ENCODE results near the gene INTS1.

INTS1 gene

DNA sequence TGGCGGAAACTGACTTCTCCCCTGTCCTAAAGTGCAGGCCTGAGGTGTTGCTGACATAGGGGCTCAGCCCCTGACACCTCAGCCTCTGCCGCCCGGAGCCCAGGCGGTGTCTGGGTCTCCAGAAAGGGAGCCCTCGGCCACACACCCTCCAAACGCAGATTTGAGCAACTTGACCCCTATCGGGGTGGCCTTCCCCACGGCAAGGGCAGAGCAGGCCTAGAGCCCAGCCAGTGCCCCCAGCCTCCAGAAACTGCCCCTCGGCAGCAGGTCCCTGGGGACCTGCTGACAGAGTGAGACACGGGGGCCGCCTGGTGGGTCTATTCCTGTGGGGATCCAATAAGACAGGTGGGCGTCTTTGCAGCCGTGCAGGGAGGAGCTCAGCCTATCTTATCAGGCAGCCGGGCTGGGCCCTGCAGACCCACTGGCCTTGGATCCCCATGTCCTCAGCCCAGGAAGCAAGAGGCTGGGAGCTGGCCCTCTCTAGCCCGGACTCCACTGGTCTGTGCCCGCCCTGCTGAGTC, 40.8 kb upstream of the INTS1 start:
- DNase-seq (ENCODE audit: extremely low read depth, low read depth), result no peak
- TF ChIP-seq CTCF (IDR thresholded peaks at IDR 0.05; ENCODE audit: low read depth, low read length), result no peak

GRCh38 chr7:1544178-1544895, 40.1 kb upstream of the INTS1 start:
- TF ChIP-seq CTCF (IDR thresholded peaks at IDR 0.05; ENCODE audit: low read depth, low read length), result no peak
- no peak for DNase-seq (ENCODE audit: extremely low read depth, low read depth)

GRCh38 chr7:1543826-1544177, 39.6 kb upstream of the INTS1 start:
- TF ChIP-seq CTCF (IDR thresholded peaks at IDR 0.05; ENCODE audit: low read depth, low read length), result no peak

GRCh38 chr7:1542841-1543747, 38.9 kb upstream of the INTS1 start:
- no peak for DNase-seq (ENCODE audit: extremely low read depth, low read depth)
- TF ChIP-seq CTCF (IDR thresholded peaks at IDR 0.05; ENCODE audit: low read depth, low read length), result no peak

More at GRCh38 chr7:1543826-1544177, 39.6 kb upstream of the INTS1 start:
- DNase-seq (ENCODE audit: extremely low read depth, low read depth), result no peak

GRCh38 chr7:1542329-1542728, 38.1 kb upstream of the INTS1 start:
- DNase-seq (ENCODE audit: extremely low read depth, low read depth), result no peak
- TF ChIP-seq CTCF (IDR thresholded peaks at IDR 0.05; ENCODE audit: low read depth, low read length), result no peak

DNA sequence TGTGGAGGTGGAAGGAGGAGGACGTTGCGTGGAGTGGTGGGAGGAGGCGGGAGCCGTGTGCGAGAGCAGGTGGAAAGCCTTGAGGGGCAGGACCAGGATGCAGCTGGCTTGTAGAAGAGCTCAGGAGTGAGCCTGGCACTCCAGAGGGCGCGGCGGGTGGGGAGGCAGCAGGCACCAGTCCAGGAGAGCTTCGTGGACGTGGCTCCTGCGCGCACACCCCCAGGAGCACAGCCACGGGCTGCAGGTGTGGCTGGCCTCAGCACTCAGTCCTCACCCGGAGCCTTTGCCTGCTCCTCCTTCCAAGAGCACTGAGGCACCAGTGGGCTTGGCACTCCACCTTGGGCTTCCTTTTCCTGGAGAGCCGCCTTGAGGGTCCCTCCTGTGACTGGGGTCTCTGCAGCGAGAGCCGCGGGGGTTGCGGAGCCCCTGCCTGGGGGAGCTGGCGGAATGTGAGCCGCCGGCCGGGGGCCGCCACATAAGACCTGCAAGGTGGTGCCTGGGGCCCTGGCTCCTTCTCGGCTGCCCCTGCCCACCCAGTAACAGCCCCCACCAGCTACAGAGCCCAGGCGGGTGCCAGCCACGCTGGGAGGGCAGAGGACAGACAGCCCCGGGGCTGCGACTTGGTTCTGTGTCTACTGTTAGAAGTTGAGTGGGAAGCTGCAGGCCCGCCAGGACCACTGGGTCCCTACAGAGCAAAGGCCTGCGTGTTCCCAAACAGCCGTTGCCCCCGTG, 37.4 kb upstream of the INTS1 start:
- no peak for TF ChIP-seq CTCF (IDR thresholded peaks at IDR 0.05; ENCODE audit: low read depth, low read length)
- no peak for DNase-seq (ENCODE audit: extremely low read depth, low read depth)

Data from AG09319 (cell line).